HG03457 (cell line): Measurements from ENCODE around the gene HLA-DOA.

ENCODE experiments used
- ATAC-seq: cut with Tn5 transposase; IDR thresholded peaks from one replicate; pipeline ENCODE4 v1.9.1; 2021; ENCODE audit warnings: moderate number of reproducible peaks; ENCODE audit not compliant: unreplicated experiment

The HLA-DOA gene

DNA sequence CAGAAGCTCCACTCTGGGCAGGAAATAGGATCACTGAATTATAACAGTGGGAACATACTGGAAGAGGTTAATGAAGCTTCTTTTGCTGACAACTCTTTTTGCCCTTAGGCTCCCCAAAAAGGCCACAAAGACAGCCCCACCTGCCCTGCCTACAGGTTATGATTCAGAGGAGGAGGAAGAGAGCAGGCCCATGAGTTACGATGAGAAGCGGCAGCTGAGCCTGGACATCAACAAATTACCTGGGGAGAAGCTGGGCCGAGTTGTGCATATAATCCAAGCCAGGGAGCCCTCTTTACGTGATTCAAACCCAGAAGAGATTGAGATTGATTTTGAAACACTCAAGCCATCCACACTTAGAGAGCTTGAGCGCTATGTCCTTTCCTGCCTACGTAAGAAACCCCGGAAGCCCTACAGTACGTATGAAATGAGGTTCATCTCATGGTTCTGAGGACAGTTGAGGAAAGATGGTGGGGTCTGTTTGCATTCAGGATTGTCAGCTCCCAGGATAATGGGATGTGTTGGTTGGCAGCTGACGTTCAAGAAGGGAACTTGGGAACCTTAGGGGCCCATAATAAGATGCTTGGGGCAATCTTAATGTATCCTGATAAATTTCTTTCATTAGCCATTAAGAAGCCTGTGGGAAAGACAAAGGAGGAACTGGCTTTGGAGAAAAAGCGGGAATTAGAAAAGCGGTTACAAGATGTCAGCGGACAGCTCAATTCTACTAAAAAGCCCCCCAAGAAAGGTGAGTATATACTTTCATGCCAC lies 29.5 kb downstream of the HLA-DOA start:
- ATAC-seq = no peak

GRCh38 chr6:32977953-32978324 lies 31.5 kb downstream of the HLA-DOA start:
- ATAC-seq = no peak

GRCh38 chr6:32977272-32977952 lies 32.0 kb downstream of the HLA-DOA start:
- no peak for ATAC-seq

DNA sequence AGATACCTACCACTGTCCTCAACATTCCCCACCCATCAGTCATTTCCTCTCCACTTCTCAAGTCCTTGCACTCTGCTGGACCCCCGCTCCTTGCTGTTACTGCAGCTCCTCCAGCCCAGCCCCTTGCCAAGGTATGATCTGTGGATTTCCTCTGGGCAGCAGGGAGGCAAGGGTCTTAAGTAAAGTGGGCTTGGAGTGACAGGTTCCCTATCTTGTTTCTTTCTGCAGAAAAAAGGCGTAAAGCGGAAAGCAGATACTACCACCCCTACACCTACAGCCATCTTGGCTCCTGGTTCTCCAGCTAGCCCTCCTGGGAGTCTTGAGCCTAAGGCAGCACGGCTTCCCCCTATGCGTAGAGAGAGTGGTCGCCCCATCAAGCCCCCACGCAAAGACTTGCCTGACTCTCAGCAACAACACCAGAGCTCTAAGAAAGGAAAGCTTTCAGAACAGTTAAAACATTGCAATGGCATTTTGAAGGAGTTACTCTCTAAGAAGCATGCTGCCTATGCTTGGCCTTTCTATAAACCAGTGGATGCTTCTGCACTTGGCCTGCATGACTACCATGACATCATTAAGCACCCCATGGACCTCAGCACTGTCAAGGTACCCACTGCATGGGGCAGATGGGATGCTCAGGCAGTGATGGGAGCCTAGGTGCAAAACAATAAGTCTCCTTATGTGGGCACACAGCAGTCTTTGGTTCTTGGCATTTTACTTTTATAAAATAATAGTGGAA lies 32.9 kb downstream of the HLA-DOA start:
- no peak for ATAC-seq

DNA sequence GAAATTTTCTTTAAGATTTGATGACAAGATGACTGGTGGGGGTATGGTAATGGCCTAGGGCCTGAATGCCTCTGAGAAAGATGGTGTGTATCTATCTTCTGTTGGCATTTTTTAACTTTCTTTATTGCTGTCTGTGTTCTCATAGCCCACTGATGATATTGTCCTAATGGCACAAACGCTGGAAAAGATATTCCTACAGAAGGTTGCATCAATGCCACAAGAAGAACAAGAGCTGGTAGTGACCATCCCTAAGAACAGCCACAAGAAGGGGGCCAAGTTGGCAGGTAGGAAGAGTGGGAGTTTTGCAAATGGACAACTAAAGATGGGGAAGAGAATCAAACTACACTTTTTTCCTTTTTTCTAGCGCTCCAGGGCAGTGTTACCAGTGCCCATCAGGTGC lies 33.5 kb downstream of the HLA-DOA start:
- ATAC-seq = no peak

- no peak for ATAC-seq
Observed at GRCh38 chr6:32974541-32975308, 34.7 kb downstream of the HLA-DOA start.

DNA sequence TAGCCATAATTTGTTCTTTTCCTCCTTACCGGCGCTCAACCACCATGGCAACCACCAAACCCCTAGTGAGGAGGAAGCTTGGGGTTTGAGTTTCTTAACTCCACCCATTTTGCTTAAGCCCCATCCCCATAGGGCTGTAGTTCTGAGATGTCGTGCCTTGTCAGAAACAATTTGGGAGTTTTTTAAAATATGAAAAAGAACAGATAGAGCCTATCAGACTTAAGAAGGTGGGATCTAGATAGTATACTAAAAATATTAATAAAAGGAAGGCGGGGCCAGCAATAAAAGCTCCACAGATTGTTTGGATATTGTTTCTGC lies 35.4 kb downstream of the HLA-DOA start:
- ATAC-seq = no peak

GRCh38 chr6:32973144-32974015 lies 36.0 kb downstream of the HLA-DOA start:
- no peak for ATAC-seq

GRCh38 chr6:32972353-32973143 lies 36.8 kb downstream of the HLA-DOA start:
- ATAC-seq = no peak

DNA sequence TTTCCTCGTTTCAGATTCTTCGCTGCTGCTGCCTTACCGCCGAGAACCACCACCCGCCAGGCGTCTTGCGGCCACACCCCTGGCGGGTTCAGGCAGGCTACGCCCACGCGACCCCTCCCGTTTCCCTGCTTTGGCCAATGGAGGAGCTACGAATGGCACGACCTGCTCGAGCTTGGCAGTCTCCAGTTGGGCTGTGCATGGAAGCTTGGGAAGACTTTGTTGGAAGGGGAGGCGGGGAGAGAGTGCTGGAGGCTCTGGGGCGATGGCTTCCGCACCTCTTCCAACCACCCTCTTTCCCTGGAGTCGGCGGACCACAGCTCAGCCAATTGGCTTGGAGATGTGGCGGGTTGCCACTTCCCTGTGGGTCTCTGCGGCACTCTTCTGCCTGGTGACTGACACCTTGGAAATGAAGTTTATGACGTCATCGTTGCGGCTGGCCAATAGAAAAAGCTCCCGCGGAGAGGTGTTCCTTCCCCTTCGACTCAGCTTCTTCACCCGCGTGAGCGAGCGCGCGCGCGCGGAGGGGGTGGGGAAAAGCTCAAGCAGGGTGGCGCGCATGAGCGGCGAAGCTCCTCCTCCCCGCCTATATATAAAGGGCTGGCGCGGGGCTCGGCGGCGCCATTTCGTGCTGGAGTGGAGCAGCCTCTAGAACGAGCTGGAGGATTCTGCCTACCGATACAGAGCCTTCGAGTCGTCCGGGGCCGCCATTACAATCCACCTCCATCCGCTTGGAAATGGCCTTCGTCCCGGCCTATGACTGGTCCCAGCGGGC lies 37.6 kb downstream of the HLA-DOA start:
- ATAC-seq = peak; percentile 29

DNA sequence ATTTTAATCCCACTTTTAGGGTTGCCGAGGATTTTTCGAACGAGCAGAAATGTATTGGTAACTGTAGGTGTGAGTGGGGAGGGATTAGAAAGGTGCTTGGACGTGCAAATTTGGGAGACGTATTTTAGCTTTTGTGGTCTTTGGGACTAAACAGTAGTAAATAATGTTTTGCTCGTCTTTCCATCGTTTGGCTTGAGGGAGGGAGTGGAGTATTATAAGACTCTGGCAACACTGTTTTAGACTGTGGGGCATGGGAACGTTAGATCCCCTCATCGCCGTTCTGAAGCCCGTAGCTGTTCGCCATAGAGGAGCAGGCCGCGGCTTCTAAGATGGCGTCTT lies 38.2 kb downstream of the HLA-DOA start:
- no peak for ATAC-seq

- ATAC-seq = no peak
Observed at GRCh38 chr6:32970413-32971241, 38.8 kb downstream of the HLA-DOA start.

- no peak for ATAC-seq
Observed at GRCh38 chr6:32969685-32970412, 39.5 kb downstream of the HLA-DOA start.

- ATAC-seq = no peak
Observed at GRCh38 chr6:32968867-32969684, 40.3 kb downstream of the HLA-DOA start.

GRCh38 chr6:32968093-32968866 lies 41.1 kb downstream of the HLA-DOA start, which contains the start of gene BRD2:
Gene BRD2 (plus strand): TSS chr6:32968594. CDS start chr6:32972899, 4,305 bp downstream.
- peak; percentile 20 for ATAC-seq
